ENCODE results near the gene ZNF839. TPM values are rescaled to one million over a fixed set of nuclear protein-coding genes. Genes with fewer than 3 reads are reported as not detected.

ZNF839 gene
- total RNA-seq, 5 donors from 2014 or later (not counting 1 experiment from before 2014, with no cell fraction given): 17.9 to 24.6 (median 19.9) TPM

DNA sequence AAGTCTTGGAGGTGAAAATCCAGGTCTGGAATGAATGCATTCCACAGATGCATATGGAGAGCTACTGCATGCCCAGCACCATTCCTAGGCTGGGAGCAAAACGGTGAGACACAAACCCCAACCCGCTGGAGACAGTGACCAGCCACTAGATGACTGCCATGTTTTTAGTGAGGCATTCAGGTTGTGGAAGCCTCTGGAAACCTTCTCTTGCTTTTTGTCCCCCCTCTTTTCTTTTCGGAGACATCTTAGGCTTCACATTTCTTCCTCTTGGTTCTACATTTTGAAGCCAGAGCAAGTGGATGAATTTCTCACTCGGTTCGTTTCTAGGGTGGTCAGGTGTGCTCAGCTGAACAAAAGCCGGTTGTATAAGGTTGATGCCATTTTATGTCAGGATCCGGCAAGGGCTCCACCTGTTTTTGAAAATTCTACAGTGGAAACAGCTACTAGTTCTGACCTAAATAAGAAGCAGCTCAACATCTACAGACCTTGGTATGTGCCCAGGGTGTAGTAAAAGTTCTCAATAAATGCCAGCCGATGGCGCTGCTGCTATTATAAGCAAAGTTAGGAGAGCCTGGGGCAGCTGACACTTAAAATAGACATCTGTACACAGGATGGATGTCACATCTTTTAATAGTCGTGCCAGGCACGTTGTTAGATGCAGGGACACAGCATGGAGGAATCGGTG, 1.8 kb upstream of the ZNF839 start:
- peak in 11 of 35 experiments; percentile 7 to 52 (median 26) for DNase-seq
- ChIA-PET CTCF (interaction anchor here in 1 of 2 donors (2.8 kb wide), 1 partner anchor 13 kb away, joined by 28 read pairs; the partner anchor contains the start of gene MOK), POLR2A (interaction anchor here in 1 of 2 donors (0.7 to 1.6 kb wide), 3 partner anchors 10 to 15 kb away, joined by 3 to 12 read pairs (median 7); partner anchors contain the start of gene MOK)
- H3K27ac Mint-ChIP-seq: peak overlapping the region; percentile 93 to 96
- Histone ChIP-seq H3K27ac (ENCODE audit: low read length) (peak overlapping the region; percentile 56), H3K4me1 (ENCODE audit: control insufficient read depth in 1 of 2, extremely low read depth in 1 of 2, insufficient read depth in 2 of 2, low read length in 2 of 2) (peaks cover 28 to 58% of the 10 kb centered on the region in 2 experiments), H3K4me3 (ENCODE audit: control insufficient read depth in 1 of 2, extremely low read depth in 1 of 2, low read length in 1 of 2) (peak overlapping the region; percentile 55 to 62), H3K36me3 (ENCODE audit: control insufficient read depth in 2 of 2, extremely low read depth in 1 of 2, insufficient read depth in 1 of 2, low read length in 1 of 2) (peaks cover 0 to 4% of the 10 kb centered on the region in 2 donors), H3K9me3 (no peaks in the 10 kb centered on the region), H3K27me3 (replicated peaks in 1 of 2; ENCODE audit: control insufficient read depth in 2 of 2, extremely low read depth in 1 of 2, insufficient read depth in 2 of 2, low read length in 1 of 2) (no peaks in the 10 kb centered on the region)
- no peaks in the 10 kb centered on the region for H3K9me3 Mint-ChIP-seq
- peaks cover 0 to 2% of the 10 kb centered on the region in 2 donors for H3K27me3 Mint-ChIP-seq
- H3K4me3 Mint-ChIP-seq: peak overlapping the region; percentile 94 to 95 (median 94)
- H3K36me3 Mint-ChIP-seq: no peaks in the 10 kb centered on the region
- ATAC-seq (replicated peaks in 1 of 4): no peak
- WGBS (ENCODE audit: insufficient coverage): 83% methylated on average over 9 of the region's 12 CpGs
- peaks cover 55 to 70% (median 68%) of the 10 kb centered on the region in 3 donors for H3K4me1 Mint-ChIP-seq

DNA sequence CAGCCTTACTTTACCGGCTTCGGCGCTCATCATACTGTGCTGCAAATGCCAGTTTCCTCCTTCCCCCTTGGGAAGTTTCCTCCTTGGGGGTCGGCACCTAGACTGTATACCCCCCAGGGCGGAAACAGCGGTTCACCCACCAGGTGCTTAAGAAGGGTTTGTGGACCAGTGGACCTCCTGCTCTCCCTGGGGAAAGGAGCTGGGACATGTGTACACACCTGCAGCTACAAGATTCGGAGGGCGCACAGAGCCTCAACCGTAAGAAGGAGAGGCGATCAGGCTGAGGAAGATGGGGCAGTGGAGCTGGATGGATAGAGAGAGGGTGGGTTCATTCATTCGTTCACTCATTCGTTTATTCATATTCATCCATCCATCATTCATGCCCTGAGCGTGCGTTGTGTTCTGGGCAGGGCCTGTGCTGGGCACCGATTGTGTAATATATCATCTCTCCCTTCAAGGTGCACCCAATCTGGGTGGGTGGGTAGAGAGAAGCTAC, 717 bp upstream of the ZNF839 start:
- H3K36me3 Mint-ChIP-seq: no peaks in the 10 kb centered on the region
- peak overlapping the region; percentile 96 for H3K27ac Mint-ChIP-seq
- Histone ChIP-seq H3K9me3 (no peaks in the 10 kb centered on the region), H3K4me1 (ENCODE audit: control insufficient read depth in 1 of 2, extremely low read depth in 1 of 2, insufficient read depth in 2 of 2, low read length in 2 of 2) (peaks cover 28 to 53% of the 10 kb centered on the region in 2 experiments), H3K4me3 (ENCODE audit: control insufficient read depth in 1 of 2, extremely low read depth in 1 of 2, low read length in 1 of 2) (peak overlapping the region; percentile 86 to 99), H3K27me3 (replicated peaks in 1 of 2; ENCODE audit: control insufficient read depth in 2 of 2, extremely low read depth in 1 of 2, insufficient read depth in 2 of 2, low read length in 1 of 2) (no peaks in the 10 kb centered on the region), H3K36me3 (ENCODE audit: control insufficient read depth in 2 of 2, extremely low read depth in 1 of 2, insufficient read depth in 1 of 2, low read length in 1 of 2) (peaks cover 0 to 4% of the 10 kb centered on the region in 2 donors), H3K27ac (ENCODE audit: low read length) (peak overlapping the region; percentile 95)
- CTCF ChIA-PET: interaction anchor here (1.2 to 2.8 kb wide), 2 partner anchors 14 kb away, joined by 3 to 28 read pairs; partner anchors contain the start of gene MOK (in 1 of the 2)
- POLR2A ChIA-PET: interaction anchor here in 1 of 2 donors (0.6 to 1.6 kb wide), 2 partner anchors 14 to 44 kb away, joined by 6 to 7 read pairs; partner anchors contain the start of genes CINP, MOK and TECPR2
- 100% methylated on average over 3 of the region's 15 CpGs for whole genome bisulfite sequencing (ENCODE audit: insufficient coverage)
- peak overlapping the region; percentile 94 to 95 (median 94) for H3K4me3 Mint-ChIP-seq
- no peaks in the 10 kb centered on the region for H3K9me3 Mint-ChIP-seq
- H3K27me3 Mint-ChIP-seq: peaks cover 0 to 2% of the 10 kb centered on the region in 2 donors
- peaks cover 52 to 74% (median 70%) of the 10 kb centered on the region in 3 donors for H3K4me1 Mint-ChIP-seq
- ATAC-seq (replicated peaks in 1 of 4) (no peak), DNase-seq (peak in 1 of 35 experiments; percentile 14)

DNA sequence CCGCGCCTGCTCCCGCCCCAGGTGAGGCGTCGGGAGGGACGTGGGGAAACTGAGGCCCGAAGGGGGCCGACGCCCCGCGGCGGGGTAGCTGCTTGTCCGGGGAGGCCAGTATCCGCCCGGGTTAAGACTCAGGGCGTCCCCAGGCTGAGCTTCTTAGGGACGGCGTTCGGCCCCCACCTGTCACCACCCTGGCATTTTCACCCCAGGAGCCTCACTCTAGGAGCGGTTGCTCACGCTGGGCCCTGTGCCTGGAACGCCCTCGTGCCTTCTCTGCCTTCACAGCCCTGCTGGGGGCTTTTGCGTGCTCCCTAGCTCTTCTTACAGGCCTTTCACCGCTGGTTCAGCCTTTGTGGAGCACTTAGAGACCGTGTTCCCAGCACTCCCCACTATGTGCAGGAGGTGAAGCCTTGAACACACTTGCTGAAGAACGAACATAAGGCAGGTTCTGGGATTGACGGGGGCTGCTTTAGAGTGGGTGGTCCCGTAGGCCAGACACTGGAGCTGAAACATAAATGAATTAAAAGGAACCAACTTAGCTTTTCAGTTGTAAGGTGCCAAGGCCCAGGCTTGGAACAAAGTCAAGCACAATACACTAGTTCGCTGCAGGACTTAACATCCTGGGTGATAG, 601 bp downstream of the ZNF839 start:
- no peaks in the 10 kb centered on the region for H3K27me3 ChIP-seq (replicated peaks in 1 of 2; ENCODE audit: control insufficient read depth in 2 of 2, extremely low read depth in 1 of 2, insufficient read depth in 2 of 2, low read length in 1 of 2)
- Mint-ChIP-seq H3K27me3 (peaks cover 0 to 2% of the 10 kb centered on the region in 2 donors), H3K4me3 (peak overlapping the region; percentile 80 to 95 (median 89)), H3K27ac (peak overlapping the region; percentile 93 to 94), H3K9me3 (no peaks in the 10 kb centered on the region), H3K36me3 (no peaks in the 10 kb centered on the region), H3K4me1 (peaks cover 43 to 61% (median 56%) of the 10 kb centered on the region in 3 donors)
- ChIA-PET CTCF (interaction anchor here (0.5 to 1.5 kb wide), 3 partner anchors 14 to 360 kb away, joined by 3 to 4 read pairs (median 3); no protein-coding TSS in a partner anchor), POLR2A (interaction anchor here (0.6 kb wide), 2 partner anchors 12 to 163 kb away, joined by 3 to 5 read pairs; no protein-coding TSS in a partner anchor)
- H3K27ac ChIP-seq (ENCODE audit: low read length): peak overlapping the region; percentile 92
- ATAC-seq (replicated peaks in 1 of 4) (peak; percentile 37 to 43 (median 40)), DNase-seq (peak in 33 of 35 experiments; percentile 11 to 69 (median 37))
- H3K9me3 ChIP-seq: no peaks in the 10 kb centered on the region
- peaks cover 0 to 4% of the 10 kb centered on the region in 2 donors for H3K36me3 ChIP-seq (ENCODE audit: control insufficient read depth in 2 of 2, extremely low read depth in 1 of 2, insufficient read depth in 1 of 2, low read length in 1 of 2)
- peak overlapping the region; percentile 70 to 99 for H3K4me3 ChIP-seq (ENCODE audit: control insufficient read depth in 1 of 2, extremely low read depth in 1 of 2, low read length in 1 of 2)
- peaks cover 28 to 46% of the 10 kb centered on the region in 2 experiments for H3K4me1 ChIP-seq (ENCODE audit: control insufficient read depth in 1 of 2, extremely low read depth in 1 of 2, insufficient read depth in 2 of 2, low read length in 2 of 2)
- WGBS (ENCODE audit: insufficient coverage): 5% methylated on average over 25 of the region's 30 CpGs

DNA sequence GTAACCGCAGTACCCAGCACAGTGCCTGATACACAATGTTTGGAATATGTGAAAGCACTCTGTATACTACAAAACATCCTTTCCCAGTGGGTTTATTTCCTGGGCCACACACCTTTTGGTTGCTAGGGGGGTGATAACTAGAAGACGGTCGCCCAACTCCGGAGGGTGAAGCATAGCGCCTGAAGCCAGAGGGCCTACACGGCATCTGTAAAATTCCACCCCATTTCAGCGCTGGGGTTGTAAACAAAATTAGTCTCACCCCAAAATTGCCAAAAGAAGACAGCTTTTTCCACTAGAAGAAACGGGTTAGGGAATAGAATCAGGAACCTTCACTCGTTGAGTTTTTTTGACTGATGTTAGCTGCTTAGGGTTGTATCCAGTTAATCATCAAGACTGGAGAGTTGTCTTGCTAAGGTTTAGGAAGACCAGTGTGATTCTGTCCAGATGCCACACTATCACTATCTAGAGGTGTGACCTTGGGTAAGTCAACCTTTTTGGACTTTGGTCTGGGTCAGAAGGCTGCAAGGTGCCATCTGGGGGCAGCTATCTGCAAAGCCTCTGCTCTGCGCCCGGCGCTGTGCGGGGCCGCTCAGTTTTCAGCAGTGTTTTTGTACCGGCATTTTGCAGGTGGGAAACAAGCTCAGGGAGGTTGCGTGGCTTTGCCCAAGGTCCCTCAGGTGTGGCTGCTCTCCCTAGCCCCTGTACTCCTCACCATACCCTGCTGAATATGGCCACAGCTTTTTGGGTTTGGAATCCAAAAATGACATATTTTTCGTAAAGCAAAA, 1.3 kb downstream of the ZNF839 start:
- Mint-ChIP-seq H3K36me3 (no peaks in the 10 kb centered on the region), H3K27ac (peak overlapping the region; percentile 93 to 94), H3K27me3 (peaks cover 0 to 2% of the 10 kb centered on the region in 2 donors), H3K9me3 (no peaks in the 10 kb centered on the region), H3K4me1 (peaks cover 43 to 59% (median 52%) of the 10 kb centered on the region in 3 donors), H3K4me3 (peak overlapping the region; percentile 80 to 95 (median 89))
- 92% methylated on average over 10 of the region's 17 CpGs for WGBS (ENCODE audit: insufficient coverage)
- Histone ChIP-seq H3K4me1 (ENCODE audit: control insufficient read depth in 1 of 2, extremely low read depth in 1 of 2, insufficient read depth in 2 of 2, low read length in 2 of 2) (peaks cover 28 to 44% of the 10 kb centered on the region in 2 experiments), H3K27ac (ENCODE audit: low read length) (peak overlapping the region; percentile 92), H3K27me3 (replicated peaks in 1 of 2; ENCODE audit: control insufficient read depth in 2 of 2, extremely low read depth in 1 of 2, insufficient read depth in 2 of 2, low read length in 1 of 2) (no peaks in the 10 kb centered on the region), H3K4me3 (ENCODE audit: control insufficient read depth in 1 of 2, extremely low read depth in 1 of 2, low read length in 1 of 2) (peak overlapping the region in 1 of 2 donors; percentile 70), H3K36me3 (ENCODE audit: control insufficient read depth in 2 of 2, extremely low read depth in 1 of 2, insufficient read depth in 1 of 2, low read length in 1 of 2) (peaks cover 0 to 4% of the 10 kb centered on the region in 2 donors), H3K9me3 (no peaks in the 10 kb centered on the region)
- ChIA-PET POLR2A (interaction anchor here in 1 of 2 donors (0.7 kb wide), 1 partner anchor 355 kb away, joined by 3 read pairs; no protein-coding TSS in a partner anchor), CTCF (interaction anchor here (0.5 to 1.5 kb wide), 4 partner anchors 15 to 361 kb away, joined by 3 to 4 read pairs (median 4); no protein-coding TSS in a partner anchor)
- ATAC-seq (replicated peaks in 1 of 4) (no peak), DNase-seq (no peak)

DNA sequence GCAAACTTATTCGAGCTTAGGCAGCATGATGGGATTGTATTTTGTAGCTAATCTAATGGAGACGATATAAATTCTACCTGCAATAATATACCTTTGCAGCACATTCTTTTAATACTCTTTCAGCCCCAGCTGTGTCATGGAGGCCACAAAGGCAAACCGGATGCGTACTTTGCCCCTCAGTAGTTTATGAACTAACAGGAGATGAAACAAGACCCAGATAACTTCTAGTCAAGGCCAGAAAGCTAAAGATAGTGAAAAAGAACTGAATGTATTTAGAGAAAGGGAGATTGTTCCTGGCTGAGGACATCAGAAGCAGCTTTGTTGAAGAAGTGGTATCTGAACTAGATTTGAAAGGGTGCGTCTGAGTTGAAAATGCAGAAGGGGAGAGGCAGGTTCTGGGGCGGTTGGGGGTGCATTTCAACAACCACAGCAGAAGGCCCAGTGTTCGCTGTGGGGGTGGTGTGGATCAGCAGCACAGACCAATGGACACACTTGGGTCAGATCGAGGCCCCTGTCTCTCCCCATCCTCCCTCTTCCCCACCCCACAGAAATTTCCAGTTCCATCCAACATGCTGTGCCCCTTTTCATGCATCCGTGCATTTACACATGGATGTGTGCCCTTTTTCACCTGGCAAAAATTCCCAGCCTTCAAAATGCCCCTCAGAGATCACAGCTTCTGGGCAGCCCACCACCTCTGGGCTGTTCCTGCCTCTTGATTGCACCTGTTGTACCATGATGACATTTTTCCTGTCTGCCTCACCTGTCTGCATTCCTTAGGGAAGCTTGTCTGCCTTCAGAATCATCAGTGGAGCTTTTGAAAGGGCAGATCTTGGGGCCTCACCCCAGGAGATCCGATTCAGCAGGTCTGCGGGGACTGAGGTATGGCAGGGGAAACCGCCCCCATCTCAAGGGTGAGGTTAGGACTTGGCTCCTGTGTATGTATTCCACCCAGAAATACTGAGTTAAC, 2.2 kb downstream of the ZNF839 start:
- Histone ChIP-seq H3K4me1 (ENCODE audit: control insufficient read depth in 1 of 2, extremely low read depth in 1 of 2, insufficient read depth in 2 of 2, low read length in 2 of 2) (peaks cover 26 to 36% of the 10 kb centered on the region in 2 experiments), H3K27me3 (replicated peaks in 1 of 2; ENCODE audit: control insufficient read depth in 2 of 2, extremely low read depth in 1 of 2, insufficient read depth in 2 of 2, low read length in 1 of 2) (no peaks in the 10 kb centered on the region), H3K36me3 (ENCODE audit: control insufficient read depth in 2 of 2, extremely low read depth in 1 of 2, insufficient read depth in 1 of 2, low read length in 1 of 2) (peaks cover 3 to 4% of the 10 kb centered on the region in 2 donors), H3K27ac (ENCODE audit: low read length) (no peak overlapping the region), H3K4me3 (ENCODE audit: control insufficient read depth in 1 of 2, extremely low read depth in 1 of 2, low read length in 1 of 2) (no peak overlapping the region), H3K9me3 (no peaks in the 10 kb centered on the region)
- peak overlapping the region in 1 of 2 donors; percentile 94 for H3K27ac Mint-ChIP-seq
- H3K4me1 Mint-ChIP-seq: peaks cover 39 to 53% (median 47%) of the 10 kb centered on the region in 3 donors
- peaks cover 0 to 2% of the 10 kb centered on the region in 2 donors for H3K27me3 Mint-ChIP-seq
- 96% methylated on average over 2 of the region's 12 CpGs for WGBS (ENCODE audit: insufficient coverage)
- ATAC-seq (replicated peaks in 1 of 4): no peak
- POLR2A ChIA-PET: interaction anchor here in 1 of 2 donors (0.5 kb wide), 1 partner anchor 272 kb away, joined by 3 read pairs; no protein-coding TSS in a partner anchor
- no peak for DNase-seq
- H3K36me3 Mint-ChIP-seq: peaks cover 4% of the 10 kb centered on the region
- CTCF ChIA-PET: interaction anchor here in 1 of 2 donors (0.5 to 0.6 kb wide), 2 partner anchors 21 to 43 kb away, joined by 3 to 4 read pairs; no protein-coding TSS in a partner anchor
- peak overlapping the region in 2 of 3 donors; percentile 26 to 89 for H3K4me3 Mint-ChIP-seq
- H3K9me3 Mint-ChIP-seq: no peaks in the 10 kb centered on the region
